Effector memory CD4-positive, alpha-beta T cell (primary cell): ENCODE measurements around the gene ITPKC.

Experiments used
- DNase-seq, 3 donors: peaks; one replicate each; pipeline ENCODE4 v3.0.0-alpha.2; 2020
- H3K27ac ChIP-seq: 2 replicates; pipeline ENCODE4 v1.7.0; 2013; ENCODE audit warnings: mild to moderate bottlenecking, low read length, moderate library complexity; ENCODE audit not compliant: insufficient read depth, poor library complexity, severe bottlenecking
- H3K27me3 ChIP-seq: replicated peaks from 2 replicates; pipeline ENCODE4 v1.7.0; 2013; ENCODE audit warnings: mild to moderate bottlenecking, low read length; ENCODE audit not compliant: insufficient read depth, control insufficient read depth, poor library complexity, severe bottlenecking
- H3K36me3 ChIP-seq: 2 replicates; pipeline ENCODE4 v1.7.0; 2013; ENCODE audit warnings: mild to moderate bottlenecking, low read length, moderate library complexity; ENCODE audit not compliant: control insufficient read depth, insufficient read depth
- H3K4me1 ChIP-seq: 2 replicates; pipeline ENCODE4 v1.7.0; 2013; ENCODE audit warnings: low read length, mild to moderate bottlenecking; ENCODE audit not compliant: control insufficient read depth, insufficient read depth, poor library complexity, severe bottlenecking
- H3K4me3 ChIP-seq: 2 replicates; pipeline ENCODE4 v1.7.0; 2013; ENCODE audit warnings: low read length, low read depth, mild to moderate bottlenecking; ENCODE audit not compliant: insufficient read depth, poor library complexity, severe bottlenecking
- H3K9me3 ChIP-seq: 2 replicates; pipeline ENCODE4 v1.7.0; 2013; ENCODE audit warnings: mild to moderate bottlenecking, low read length, moderate library complexity; ENCODE audit not compliant: control insufficient read depth

The ITPKC gene

GRCh38 chr19:40700083-40700482 is 16.8 kb upstream of the ITPKC start:
- Histone ChIP-seq H3K4me3 (no peak overlapping the region), H3K27me3 (no peaks in the 10 kb centered on the region), H3K27ac (no peak overlapping the region), H3K36me3 (peaks cover 28% of the 10 kb centered on the region), H3K9me3 (no peaks in the 10 kb centered on the region), H3K4me1 (no peaks in the 10 kb centered on the region)
- no peak for DNase-seq

- no peak overlapping the region for H3K4me3 ChIP-seq
- no peak overlapping the region for H3K27ac ChIP-seq
- DNase-seq: no peak
- H3K9me3 ChIP-seq: no peaks in the 10 kb centered on the region
- no peaks in the 10 kb centered on the region for H3K4me1 ChIP-seq
- H3K27me3 ChIP-seq: no peaks in the 10 kb centered on the region
- H3K36me3 ChIP-seq: peaks cover 28% of the 10 kb centered on the region
Observed at GRCh38 chr19:40701758-40702157, 15.2 kb upstream of the ITPKC start.

- Histone ChIP-seq H3K9me3 (no peaks in the 10 kb centered on the region), H3K36me3 (peaks cover 28% of the 10 kb centered on the region), H3K27me3 (no peaks in the 10 kb centered on the region), H3K4me3 (no peak overlapping the region), H3K27ac (no peak overlapping the region), H3K4me1 (no peaks in the 10 kb centered on the region)
- DNase-seq: no peak
Observed at GRCh38 chr19:40702337-40703012, 14.4 kb upstream of the ITPKC start.

- H3K4me1 ChIP-seq: no peaks in the 10 kb centered on the region
- no peaks in the 10 kb centered on the region for H3K9me3 ChIP-seq
- no peak overlapping the region for H3K27ac ChIP-seq
- H3K4me3 ChIP-seq: no peak overlapping the region
- peaks cover 31% of the 10 kb centered on the region for H3K36me3 ChIP-seq
- no peaks in the 10 kb centered on the region for H3K27me3 ChIP-seq
- no peak for DNase-seq
Observed at GRCh38 chr19:40703029-40703755, 13.7 kb upstream of the ITPKC start.

GRCh38 chr19:40704491-40705361 is 12.2 kb upstream of the ITPKC start:
- Histone ChIP-seq H3K36me3 (peaks cover 34% of the 10 kb centered on the region), H3K9me3 (no peaks in the 10 kb centered on the region), H3K27me3 (no peaks in the 10 kb centered on the region), H3K4me1 (no peaks in the 10 kb centered on the region), H3K4me3 (no peak overlapping the region), H3K27ac (no peak overlapping the region)
- DNase-seq: no peak

GRCh38 chr19:40705362-40705651 is 11.6 kb upstream of the ITPKC start:
- Histone ChIP-seq H3K9me3 (no peaks in the 10 kb centered on the region), H3K27ac (no peak overlapping the region), H3K4me1 (no peaks in the 10 kb centered on the region), H3K4me3 (no peak overlapping the region), H3K27me3 (no peaks in the 10 kb centered on the region), H3K36me3 (peaks cover 36% of the 10 kb centered on the region)
- no peak for DNase-seq

- H3K36me3 ChIP-seq: peaks cover 34% of the 10 kb centered on the region
- H3K27me3 ChIP-seq: no peaks in the 10 kb centered on the region
- no peak overlapping the region for H3K27ac ChIP-seq
- DNase-seq: no peak
- H3K4me1 ChIP-seq: no peaks in the 10 kb centered on the region
- H3K9me3 ChIP-seq: no peaks in the 10 kb centered on the region
- H3K4me3 ChIP-seq: no peak overlapping the region
Observed at GRCh38 chr19:40705950-40706619, 10.8 kb upstream of the ITPKC start.

GRCh38 chr19:40707615-40708014 is 9.3 kb upstream of the ITPKC start:
- peaks cover 23% of the 10 kb centered on the region for H3K36me3 ChIP-seq
- no peak overlapping the region for H3K27ac ChIP-seq
- H3K4me1 ChIP-seq: no peaks in the 10 kb centered on the region
- no peaks in the 10 kb centered on the region for H3K27me3 ChIP-seq
- no peaks in the 10 kb centered on the region for H3K9me3 ChIP-seq
- DNase-seq: no peak
- H3K4me3 ChIP-seq: no peak overlapping the region

GRCh38 chr19:40709817-40710216 is 7.1 kb upstream of the ITPKC start:
- Histone ChIP-seq H3K9me3 (no peaks in the 10 kb centered on the region), H3K27me3 (no peaks in the 10 kb centered on the region), H3K27ac (no peak overlapping the region), H3K4me3 (no peak overlapping the region), H3K36me3 (peaks cover 9% of the 10 kb centered on the region), H3K4me1 (peaks cover 9% of the 10 kb centered on the region)
- DNase-seq: no peak
